ENCODE data around the gene NCOA1. TPM values are rescaled to one million over a fixed set of nuclear protein-coding genes. Genes with fewer than 3 reads are reported as not detected.

Gene NCOA1
- total RNA-seq, 2 donors from 2014 or later = 20.1 to 22.6 TPM

GRCh38 chr2:24586955-24587354 is 95.9 kb downstream of the NCOA1 start:
- no peak overlapping the region for H3K27ac ChIP-seq (ENCODE audit: low read depth, low read length)
- WGBS, 2 experiments (ENCODE audit: insufficient coverage in 1 of 2, insufficient read length in 1 of 2) = 93% methylated on average over 3 of the region's 3 CpGs; no CpG with 5 or more reads in 1 of the 2 experiments
- H3K36me3 ChIP-seq (ENCODE audit: control insufficient read depth, insufficient read depth, low read length) = no peaks in the 10 kb centered on the region
- no peaks in the 10 kb centered on the region for H3K9me3 ChIP-seq (ENCODE audit: control insufficient read depth, low read length)
- H3K9ac ChIP-seq (ENCODE audit: extremely low read depth, low read length, poor library complexity, severe bottlenecking) = no peak overlapping the region
- Mint-ChIP-seq H3K4me1 (peaks cover 4% of the 10 kb centered on the region), H3K27me3 (ENCODE audit: insufficient read depth) (no peaks in the 10 kb centered on the region), H3K27ac (no peak overlapping the region), H3K9me3 (peaks cover 2% of the 10 kb centered on the region), H3K4me3 (no peak overlapping the region), H3K36me3 (ENCODE audit: low read depth) (peaks cover 11% of the 10 kb centered on the region)
- no peak overlapping the region for H3K4me3 ChIP-seq (ENCODE audit: low read length)
- no peak for DNase-seq
- TF ChIP-seq, protein P1, sequence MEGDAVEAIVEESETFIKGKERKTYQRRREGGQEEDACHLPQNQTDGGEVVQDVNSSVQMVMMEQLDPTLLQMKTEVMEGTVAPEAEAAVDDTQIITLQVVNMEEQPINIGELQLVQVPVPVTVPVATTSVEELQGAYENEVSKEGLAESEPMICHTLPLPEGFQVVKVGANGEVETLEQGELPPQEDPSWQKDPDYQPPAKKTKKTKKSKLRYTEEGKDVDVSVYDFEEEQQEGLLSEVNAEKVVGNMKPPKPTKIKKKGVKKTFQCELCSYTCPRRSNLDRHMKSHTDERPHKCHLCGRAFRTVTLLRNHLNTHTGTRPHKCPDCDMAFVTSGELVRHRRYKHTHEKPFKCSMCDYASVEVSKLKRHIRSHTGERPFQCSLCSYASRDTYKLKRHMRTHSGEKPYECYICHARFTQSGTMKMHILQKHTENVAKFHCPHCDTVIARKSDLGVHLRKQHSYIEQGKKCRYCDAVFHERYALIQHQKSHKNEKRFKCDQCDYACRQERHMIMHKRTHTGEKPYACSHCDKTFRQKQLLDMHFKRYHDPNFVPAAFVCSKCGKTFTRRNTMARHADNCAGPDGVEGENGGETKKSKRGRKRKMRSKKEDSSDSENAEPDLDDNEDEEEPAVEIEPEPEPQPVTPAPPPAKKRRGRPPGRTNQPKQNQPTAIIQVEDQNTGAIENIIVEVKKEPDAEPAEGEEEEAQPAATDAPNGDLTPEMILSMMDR (conservative IDR thresholded peaks at IDR 0.05) = no peak
- peaks cover 5% of the 10 kb centered on the region for H3K4me1 ChIP-seq (ENCODE audit: control insufficient read depth, insufficient read depth, low read length)
- no peaks in the 10 kb centered on the region for H3K27me3 ChIP-seq (ENCODE audit: control insufficient read depth, insufficient read depth, low read length, poor library complexity, severe bottlenecking)

- Mint-ChIP-seq H3K4me3 (no peak overlapping the region), H3K27ac (no peak overlapping the region), H3K9me3 (peaks cover 2% of the 10 kb centered on the region), H3K36me3 (ENCODE audit: low read depth) (peaks cover 11% of the 10 kb centered on the region), H3K4me1 (peaks cover 15% of the 10 kb centered on the region), H3K27me3 (ENCODE audit: insufficient read depth) (no peaks in the 10 kb centered on the region)
- Histone ChIP-seq H3K27me3 (ENCODE audit: control insufficient read depth, insufficient read depth, low read length, poor library complexity, severe bottlenecking) (no peaks in the 10 kb centered on the region), H3K4me1 (ENCODE audit: control insufficient read depth, insufficient read depth, low read length) (peaks cover 5% of the 10 kb centered on the region), H3K27ac (ENCODE audit: low read depth, low read length) (no peak overlapping the region), H3K4me3 (ENCODE audit: low read length) (peak overlapping the region; percentile 3), H3K9me3 (ENCODE audit: control insufficient read depth, low read length) (no peaks in the 10 kb centered on the region), H3K36me3 (ENCODE audit: control insufficient read depth, insufficient read depth, low read length) (no peaks in the 10 kb centered on the region), H3K9ac (ENCODE audit: extremely low read depth, low read length, poor library complexity, severe bottlenecking) (no peak overlapping the region)
- TF ChIP-seq, protein P1 (conservative IDR thresholded peaks at IDR 0.05) = no peak
- no peak for DNase-seq
- 80 to 94% methylated on average over 1 to 5 of the region's 5 CpGs for WGBS, 2 experiments (ENCODE audit: insufficient coverage in 1 of 2, insufficient read length in 1 of 2)
Observed at GRCh38 chr2:24588294-24588693, 97.2 kb downstream of the NCOA1 start.

DNA sequence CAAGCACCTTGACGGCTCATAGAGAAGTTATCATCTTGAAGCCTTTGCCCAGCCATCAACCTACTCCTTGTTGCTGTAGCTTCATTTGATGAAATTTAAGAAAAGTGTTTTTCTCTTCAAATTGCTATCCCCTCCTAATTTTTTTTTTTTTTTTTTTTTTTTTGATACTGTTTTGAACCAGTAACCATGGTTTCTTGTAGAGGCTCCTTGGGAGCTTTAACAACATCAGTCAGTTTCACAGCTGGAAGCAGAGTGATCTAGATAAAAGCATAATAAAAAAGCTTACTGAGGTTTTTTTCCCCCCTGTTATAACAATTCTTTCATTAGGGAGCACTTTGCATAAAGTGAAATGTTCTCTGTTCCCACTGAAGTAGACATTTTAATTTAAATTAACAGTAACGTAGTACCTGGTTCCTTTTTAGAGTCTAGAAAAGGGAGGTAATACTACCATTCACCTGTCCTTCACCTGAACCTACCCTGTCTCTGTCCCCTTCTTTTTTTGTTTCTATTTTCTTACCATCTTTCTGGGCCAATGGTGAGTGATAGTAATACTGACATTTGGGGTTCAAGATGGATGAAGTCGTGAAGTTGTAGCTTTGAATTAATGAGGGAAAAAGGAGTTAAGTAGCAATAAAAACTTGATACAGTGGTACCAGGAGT is 101.5 kb downstream of the NCOA1 start:
- H3K9me3 Mint-ChIP-seq = no peaks in the 10 kb centered on the region
- H3K36me3 Mint-ChIP-seq (ENCODE audit: low read depth) = peaks cover 7% of the 10 kb centered on the region
- no peak overlapping the region for H3K4me3 Mint-ChIP-seq
- no peaks in the 10 kb centered on the region for H3K27me3 ChIP-seq (ENCODE audit: control insufficient read depth, insufficient read depth, low read length, poor library complexity, severe bottlenecking)
- H3K4me1 Mint-ChIP-seq = peaks cover 30% of the 10 kb centered on the region
- DNase-seq = no peak
- H3K27ac Mint-ChIP-seq = no peak overlapping the region
- TF ChIP-seq, protein P1 (conservative IDR thresholded peaks at IDR 0.05) = no peak
- no peak overlapping the region for H3K4me3 ChIP-seq (ENCODE audit: low read length)
- WGBS, 2 experiments (ENCODE audit: insufficient coverage in 1 of 2, insufficient read length in 1 of 2) = 83 to 85% methylated on average over 1 to 3 of the region's 3 CpGs
- H3K9ac ChIP-seq (ENCODE audit: extremely low read depth, low read length, poor library complexity, severe bottlenecking) = no peak overlapping the region
- H3K4me1 ChIP-seq (ENCODE audit: control insufficient read depth, insufficient read depth, low read length) = peaks cover 9% of the 10 kb centered on the region
- H3K36me3 ChIP-seq (ENCODE audit: control insufficient read depth, insufficient read depth, low read length) = no peaks in the 10 kb centered on the region
- no peaks in the 10 kb centered on the region for H3K9me3 ChIP-seq (ENCODE audit: control insufficient read depth, low read length)
- no peak overlapping the region for H3K27ac ChIP-seq (ENCODE audit: low read depth, low read length)
- H3K27me3 Mint-ChIP-seq (ENCODE audit: insufficient read depth) = no peaks in the 10 kb centered on the region

Measured in endodermal cell (in vitro differentiated cells).